ENCODE measurements around the gene TMEM196.

TMEM196 gene

GRCh38 chr7:19814776-19815175 lies 41.4 kb upstream of the TMEM196 start:
- H3K4me1 ChIP-seq (ENCODE audit: low read length) = no peaks in the 10 kb centered on the region
- no peak overlapping the region for H3K27ac ChIP-seq (ENCODE audit: low read length)

GRCh38 chr7:19811386-19811785 lies 38.0 kb upstream of the TMEM196 start:
- Histone ChIP-seq H3K4me2 (ENCODE audit: low read depth, low read length) (no peak overlapping the region), H2AFZ (ENCODE audit: low read length) (no peak overlapping the region), H3K9ac (ENCODE audit: low read length) (no peak overlapping the region), H3K9me3 (replicated peaks; ENCODE audit: insufficient read depth, low read length) (no peaks in the 10 kb centered on the region), H3K36me3 (replicated peaks; ENCODE audit: insufficient read depth, low read length) (no peaks in the 10 kb centered on the region), H3K4me1 (ENCODE audit: low read length) (no peaks in the 10 kb centered on the region), H3F3A (ENCODE audit: insufficient read depth, low read length) (no peaks in the 10 kb centered on the region), H4K20me1 (ENCODE audit: insufficient read depth, low read length) (no peaks in the 10 kb centered on the region), H3K27me3 (replicated peaks; ENCODE audit: insufficient read depth, low read length) (no peaks in the 10 kb centered on the region), H3K79me2 (ENCODE audit: low read length) (no peaks in the 10 kb centered on the region), H3K9me2 (replicated peaks; ENCODE audit: insufficient read depth, low read length) (no peaks in the 10 kb centered on the region), H3K27ac (ENCODE audit: low read length) (no peak overlapping the region), H3K4me3 (ENCODE audit: low read length) (no peak overlapping the region)
- DNase-seq = no peak
- TF ChIP-seq CTCF (IDR thresholded peaks at IDR 0.05; ENCODE audit: low read length) (no peak), EZH2phosphoT487 (IDR thresholded peaks at IDR 0.05; ENCODE audit: low read length) (no peak), EZH2 (optimal IDR thresholded peaks at IDR 0.05; ENCODE audit: low read depth, low read length) (no peak)

More at GRCh38 chr7:19814776-19815175, 41.4 kb upstream of the TMEM196 start:
- Histone ChIP-seq H3K9ac (ENCODE audit: low read length) (no peak overlapping the region), H3K79me2 (ENCODE audit: low read length) (no peaks in the 10 kb centered on the region), H3K36me3 (replicated peaks; ENCODE audit: insufficient read depth, low read length) (no peaks in the 10 kb centered on the region), H4K20me1 (ENCODE audit: insufficient read depth, low read length) (no peaks in the 10 kb centered on the region), H3K27me3 (replicated peaks; ENCODE audit: insufficient read depth, low read length) (no peaks in the 10 kb centered on the region), H2AFZ (ENCODE audit: low read length) (no peak overlapping the region), H3K4me2 (ENCODE audit: low read depth, low read length) (no peak overlapping the region), H3F3A (ENCODE audit: insufficient read depth, low read length) (no peaks in the 10 kb centered on the region), H3K9me2 (replicated peaks; ENCODE audit: insufficient read depth, low read length) (no peaks in the 10 kb centered on the region), H3K4me3 (ENCODE audit: low read length) (no peak overlapping the region), H3K9me3 (replicated peaks; ENCODE audit: insufficient read depth, low read length) (no peaks in the 10 kb centered on the region)
- DNase-seq = no peak
- TF ChIP-seq CTCF (IDR thresholded peaks at IDR 0.05; ENCODE audit: low read length) = no peak
- no peak for TF ChIP-seq EZH2phosphoT487 (IDR thresholded peaks at IDR 0.05; ENCODE audit: low read length)
- no peak for TF ChIP-seq EZH2 (optimal IDR thresholded peaks at IDR 0.05; ENCODE audit: low read depth, low read length)

- Histone ChIP-seq H3K27ac (ENCODE audit: low read length) (no peak overlapping the region), H3K4me2 (ENCODE audit: low read depth, low read length) (no peak overlapping the region), H3K4me3 (ENCODE audit: low read length) (no peak overlapping the region), H3K9me2 (replicated peaks; ENCODE audit: insufficient read depth, low read length) (no peaks in the 10 kb centered on the region), H3K9ac (ENCODE audit: low read length) (no peak overlapping the region), H3K36me3 (replicated peaks; ENCODE audit: insufficient read depth, low read length) (no peaks in the 10 kb centered on the region), H3K27me3 (replicated peaks; ENCODE audit: insufficient read depth, low read length) (no peaks in the 10 kb centered on the region), H3K4me1 (ENCODE audit: low read length) (no peaks in the 10 kb centered on the region), H2AFZ (ENCODE audit: low read length) (no peak overlapping the region), H3F3A (ENCODE audit: insufficient read depth, low read length) (no peaks in the 10 kb centered on the region), H3K79me2 (ENCODE audit: low read length) (no peaks in the 10 kb centered on the region), H4K20me1 (ENCODE audit: insufficient read depth, low read length) (no peaks in the 10 kb centered on the region), H3K9me3 (replicated peaks; ENCODE audit: insufficient read depth, low read length) (no peaks in the 10 kb centered on the region)
- no peak for TF ChIP-seq EZH2 (optimal IDR thresholded peaks at IDR 0.05; ENCODE audit: low read depth, low read length)
- TF ChIP-seq CTCF (IDR thresholded peaks at IDR 0.05; ENCODE audit: low read length) = no peak
- TF ChIP-seq EZH2phosphoT487 (IDR thresholded peaks at IDR 0.05; ENCODE audit: low read length) = no peak
- DNase-seq = no peak
Observed at GRCh38 chr7:19798986-19799385, 25.6 kb upstream of the TMEM196 start.

Data from MM.1S (cell line).